ENCODE results near the gene SCAF8. TPM values are rescaled to one million over a fixed set of nuclear protein-coding genes. Genes with fewer than 3 reads are reported as not detected.
"Not testable (repeated sequence)": the region's sequence is repeated elsewhere in the genome, so short reads cannot be mapped to it uniquely, and the experiment has no call there.

SCAF8 gene
- total and polyA plus RNA-seq, 7 donors = 9.0 to 46.3 (median 37.1) TPM

- TF ChIP-seq EP300 (IDR thresholded peaks at IDR 0.05) = no peak
- no peak for TF ChIP-seq CTCF (IDR thresholded peaks at IDR 0.05)
- TF ChIP-seq POLR2AphosphoS5 (IDR thresholded peaks at IDR 0.05) = no peak
- TF ChIP-seq POLR2A (IDR thresholded peaks at IDR 0.05) = no peak
- Histone ChIP-seq H3K4me1 (peaks cover 0 to 81% (median 69%) of the 10 kb centered on the region in 4 donors), H3K4me3 (no peak overlapping the region), H3K36me3 (no peaks in the 10 kb centered on the region), H3K9me3 (no peaks in the 10 kb centered on the region), H3K27me3 (no peaks in the 10 kb centered on the region), H3K27ac (peak overlapping the region in 1 of 4 donors; percentile 17)
- WGBS, 2 donors = 67 to 87% methylated on average over 3 of the region's 3 CpGs
- DNase-seq = no peak
- intact Hi-C loops (cut with DNase I) = no loop called here
Observed at GRCh38 chr6:154767003-154767723, 33.9 kb downstream of the SCAF8 start.

GRCh38 chr6:154768280-154768679 lies 35.1 kb downstream of the SCAF8 start:
- no peak overlapping the region for H3K27ac ChIP-seq
- 83 to 84% methylated on average over 3 of the region's 3 CpGs for WGBS, 2 donors
- H3K9me3 ChIP-seq = no peaks in the 10 kb centered on the region
- TF ChIP-seq CTCF (IDR thresholded peaks at IDR 0.05) (no peak), POLR2A (IDR thresholded peaks at IDR 0.05) (no peak), POLR2AphosphoS5 (IDR thresholded peaks at IDR 0.05) (no peak), EP300 (IDR thresholded peaks at IDR 0.05) (no peak)
- no peaks in the 10 kb centered on the region for H3K36me3 ChIP-seq
- no peak for DNase-seq
- no peaks in the 10 kb centered on the region for H3K27me3 ChIP-seq
- H3K4me3 ChIP-seq = no peak overlapping the region
- peaks cover 0 to 78% (median 66%) of the 10 kb centered on the region in 4 donors for H3K4me1 ChIP-seq
- intact Hi-C loops (cut with DNase I) = no loop called here

- TF ChIP-seq POLR2A (IDR thresholded peaks at IDR 0.05) (no peak), CTCF (IDR thresholded peaks at IDR 0.05) (no peak), EP300 (IDR thresholded peaks at IDR 0.05) (no peak), POLR2AphosphoS5 (IDR thresholded peaks at IDR 0.05) (no peak)
- intact Hi-C loops (cut with DNase I) = no loop called here
- Histone ChIP-seq H3K4me3 (no peak overlapping the region), H3K36me3 (no peaks in the 10 kb centered on the region), H3K27me3 (no peaks in the 10 kb centered on the region), H3K4me1 (peaks cover 0 to 36% (median 22%) of the 10 kb centered on the region in 4 donors), H3K9me3 (no peaks in the 10 kb centered on the region), H3K27ac (no peak overlapping the region)
- 82 to 89% methylated on average over 4 of the region's 4 CpGs for WGBS, 2 donors
- no peak for DNase-seq
Observed at GRCh38 chr6:154773610-154774089, 40.4 kb downstream of the SCAF8 start.

GRCh38 chr6:154779157-154779556 lies 45.9 kb downstream of the SCAF8 start:
- H3K4me3 ChIP-seq; H3K4me1 ChIP-seq; DNase-seq; H3K27ac ChIP-seq; H3K27me3 ChIP-seq; intact Hi-C loops (cut with DNase I); H3K9me3 ChIP-seq: not testable (repeated sequence)
- H3K36me3 ChIP-seq = peaks cover 0 to 14% (median 0%) of the 10 kb centered on the region in 4 donors
- WGBS, 2 donors = 52 to 79% methylated on average over 5 of the region's 5 CpGs

GRCh38 chr6:154782193-154782592 lies 49.0 kb downstream of the SCAF8 start:
- H3K36me3 ChIP-seq = peaks cover 0 to 14% (median 0%) of the 10 kb centered on the region in 4 donors
- TF ChIP-seq EP300 (IDR thresholded peaks at IDR 0.05) = no peak
- no peak for TF ChIP-seq CTCF (IDR thresholded peaks at IDR 0.05)
- TF ChIP-seq POLR2A (IDR thresholded peaks at IDR 0.05) = no peak
- no peak for TF ChIP-seq POLR2AphosphoS5 (IDR thresholded peaks at IDR 0.05)
- H3K27ac ChIP-seq = no peak overlapping the region
- H3K9me3 ChIP-seq = no peaks in the 10 kb centered on the region
- WGBS, 2 donors = 78 to 82% methylated on average over 4 of the region's 4 CpGs
- no peaks in the 10 kb centered on the region for H3K27me3 ChIP-seq
- no peak for DNase-seq
- H3K4me3 ChIP-seq = no peak overlapping the region
- intact Hi-C loops (cut with DNase I) = loop anchor here (5.0 kb wide), 1 partner anchor 35 kb away; no protein-coding TSS in a partner anchor
- peaks cover 0 to 8% (median 0%) of the 10 kb centered on the region in 4 donors for H3K4me1 ChIP-seq

Data from sigmoid colon (tissue), 7 donors.